Epithelial cell of esophagus (primary cell): ENCODE measurements around the gene EBF4.

ENCODE experiments used
- DNase-seq: peaks from one replicate; pipeline ENCODE4 v3.0.0; 2010; ENCODE audit warnings: low read depth
- H3K4me3 ChIP-seq: 2 replicates; pipeline ENCODE4 v1.5.1; 2011; ENCODE audit warnings: mild to moderate bottlenecking, low read length, control low read depth
- TF ChIP-seq, protein P1 (sequence below): IDR thresholded peaks from 2 replicates; pipeline ENCODE4 v1.5.1; 2011; ENCODE audit warnings: low read depth, mild to moderate bottlenecking, low read length, control low read depth, inconsistent platforms; ENCODE audit not compliant: insufficient read depth; ENCODE audit errors: missing control alignments

EBF4 gene

GRCh38 chr20:2654831-2655230, 37.7 kb upstream of the EBF4 start:
- DNase-seq, result no peak
- TF ChIP-seq, protein P1, sequence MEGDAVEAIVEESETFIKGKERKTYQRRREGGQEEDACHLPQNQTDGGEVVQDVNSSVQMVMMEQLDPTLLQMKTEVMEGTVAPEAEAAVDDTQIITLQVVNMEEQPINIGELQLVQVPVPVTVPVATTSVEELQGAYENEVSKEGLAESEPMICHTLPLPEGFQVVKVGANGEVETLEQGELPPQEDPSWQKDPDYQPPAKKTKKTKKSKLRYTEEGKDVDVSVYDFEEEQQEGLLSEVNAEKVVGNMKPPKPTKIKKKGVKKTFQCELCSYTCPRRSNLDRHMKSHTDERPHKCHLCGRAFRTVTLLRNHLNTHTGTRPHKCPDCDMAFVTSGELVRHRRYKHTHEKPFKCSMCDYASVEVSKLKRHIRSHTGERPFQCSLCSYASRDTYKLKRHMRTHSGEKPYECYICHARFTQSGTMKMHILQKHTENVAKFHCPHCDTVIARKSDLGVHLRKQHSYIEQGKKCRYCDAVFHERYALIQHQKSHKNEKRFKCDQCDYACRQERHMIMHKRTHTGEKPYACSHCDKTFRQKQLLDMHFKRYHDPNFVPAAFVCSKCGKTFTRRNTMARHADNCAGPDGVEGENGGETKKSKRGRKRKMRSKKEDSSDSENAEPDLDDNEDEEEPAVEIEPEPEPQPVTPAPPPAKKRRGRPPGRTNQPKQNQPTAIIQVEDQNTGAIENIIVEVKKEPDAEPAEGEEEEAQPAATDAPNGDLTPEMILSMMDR, result no peak
- H3K4me3 ChIP-seq, result no peak overlapping the region

- no peak for DNase-seq
- H3K4me3 ChIP-seq, result no peak overlapping the region
- TF ChIP-seq, protein P1, result no peak
Observed at GRCh38 chr20:2655331-2656116, 37.1 kb upstream of the EBF4 start.

GRCh38 chr20:2656471-2657117, 36.0 kb upstream of the EBF4 start:
- no peak for DNase-seq
- TF ChIP-seq, protein P1, result no peak
- H3K4me3 ChIP-seq, result no peak overlapping the region

- TF ChIP-seq, protein P1, result no peak
- no peak overlapping the region for H3K4me3 ChIP-seq
Observed at GRCh38 chr20:2657241-2657640, 35.3 kb upstream of the EBF4 start.

DNA sequence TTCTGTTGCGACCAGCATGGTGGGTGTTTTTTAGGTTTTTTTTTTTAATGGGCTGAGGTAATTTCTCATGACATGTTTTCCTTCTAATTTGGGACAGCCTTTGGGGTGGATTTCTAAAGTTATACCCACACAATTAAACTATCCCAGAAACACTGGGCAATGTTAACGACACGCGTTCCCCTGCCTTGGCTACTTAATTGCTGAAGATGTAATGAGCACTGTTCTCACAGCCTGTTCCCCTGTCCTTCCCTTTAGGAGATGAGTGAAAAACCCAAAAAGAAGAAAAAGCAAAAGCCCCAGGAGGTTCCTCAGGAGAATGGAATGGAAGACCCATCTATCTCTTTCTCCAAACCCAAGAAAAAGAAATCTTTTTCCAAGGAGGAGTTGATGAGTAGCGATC, 34.9 kb upstream of the EBF4 start:
- TF ChIP-seq, protein P1, result no peak
- DNase-seq, result no peak

More at GRCh38 chr20:2657241-2657640, 35.3 kb upstream of the EBF4 start:
- DNase-seq, result no peak

DNA sequence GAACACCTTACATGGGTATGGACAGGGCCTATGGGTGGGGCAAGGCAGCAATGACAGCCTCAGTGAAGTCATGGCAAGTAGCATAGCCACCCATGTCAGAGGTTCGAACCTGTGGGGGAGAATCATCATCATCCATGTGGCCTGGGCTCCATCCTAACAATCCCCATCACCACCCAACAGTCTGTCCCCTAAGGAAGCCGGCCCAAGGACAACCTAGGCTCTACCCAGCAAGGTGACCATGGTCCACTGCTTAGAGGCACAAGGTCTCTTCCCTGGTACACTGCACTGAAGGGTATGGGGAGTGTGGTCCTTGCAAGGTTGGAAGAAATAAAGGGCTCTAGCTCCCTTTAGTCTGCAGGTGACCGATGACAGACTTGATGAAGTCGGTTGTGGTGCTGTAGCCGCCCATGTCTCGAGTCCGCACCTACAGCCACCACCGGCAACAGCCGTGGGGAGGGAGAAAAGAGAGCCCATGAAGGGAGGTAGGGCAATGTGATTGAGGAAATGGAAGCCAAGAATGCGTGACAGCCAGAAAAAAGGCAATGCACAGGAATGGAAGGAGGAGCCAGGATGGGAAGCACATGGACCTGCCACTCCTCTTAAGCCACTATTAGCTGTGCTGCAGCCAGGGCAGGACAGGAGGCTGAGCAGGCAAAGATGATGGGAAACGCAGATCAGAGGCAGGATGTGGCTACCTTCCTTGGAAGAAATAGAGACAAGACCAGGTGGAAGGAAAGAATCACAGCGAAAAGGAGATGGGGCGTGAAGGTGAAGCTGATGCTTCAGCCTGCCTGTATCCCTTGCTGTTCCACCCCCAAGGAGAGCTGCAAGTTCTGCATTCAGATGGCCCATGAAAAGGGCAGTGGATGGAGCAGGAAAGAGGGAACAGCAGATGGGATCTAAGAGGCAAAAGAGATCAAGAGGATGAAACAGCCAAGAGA, 33.9 kb upstream of the EBF4 start:
- H3K4me3 ChIP-seq, result no peak overlapping the region
- TF ChIP-seq, protein P1, result no peak
- DNase-seq, result no peak

More for the DNA sequence above, 34.9 kb upstream of the EBF4 start:
- no peak overlapping the region for H3K4me3 ChIP-seq
